G401 (cell line): Measurements from ENCODE around the gene UBE2O. TPM values are rescaled to one million over a fixed set of nuclear protein-coding genes. Genes with fewer than 3 reads are reported as not detected.
A peak's percentile ranks its signal among the peaks of the same experiment; 100 is the strongest.

Experiments used
- DNase-seq: peaks from one replicate; pipeline ENCODE4 v3.0.0-alpha.2; 2015; ENCODE audit warnings: low spot score
- in situ Hi-C: cut with HindIII; loops from 2 replicates; pipeline ENCODE4 v1.10.0; 2016; ENCODE audit warnings: low sequenced_read_pairs, mixed read lengths
- total RNA-seq: library from RNA; depleted of rRNA; stranded (reverse); fragments of >200 nt; shearing (Covaris generic); gene quantifications from 2 replicates; pipeline ENCODE4 v1.2.3, GENCODE V29; 2014

Gene UBE2O
- total RNA-seq, 1 experiment from 2014 or later, result 30.5 TPM

- in situ Hi-C loops, result no loop called here
- peak; percentile 38 for DNase-seq
Measured at GRCh38 chr17:76446449-76447231, 6.3 kb downstream of the UBE2O start.

DNA sequence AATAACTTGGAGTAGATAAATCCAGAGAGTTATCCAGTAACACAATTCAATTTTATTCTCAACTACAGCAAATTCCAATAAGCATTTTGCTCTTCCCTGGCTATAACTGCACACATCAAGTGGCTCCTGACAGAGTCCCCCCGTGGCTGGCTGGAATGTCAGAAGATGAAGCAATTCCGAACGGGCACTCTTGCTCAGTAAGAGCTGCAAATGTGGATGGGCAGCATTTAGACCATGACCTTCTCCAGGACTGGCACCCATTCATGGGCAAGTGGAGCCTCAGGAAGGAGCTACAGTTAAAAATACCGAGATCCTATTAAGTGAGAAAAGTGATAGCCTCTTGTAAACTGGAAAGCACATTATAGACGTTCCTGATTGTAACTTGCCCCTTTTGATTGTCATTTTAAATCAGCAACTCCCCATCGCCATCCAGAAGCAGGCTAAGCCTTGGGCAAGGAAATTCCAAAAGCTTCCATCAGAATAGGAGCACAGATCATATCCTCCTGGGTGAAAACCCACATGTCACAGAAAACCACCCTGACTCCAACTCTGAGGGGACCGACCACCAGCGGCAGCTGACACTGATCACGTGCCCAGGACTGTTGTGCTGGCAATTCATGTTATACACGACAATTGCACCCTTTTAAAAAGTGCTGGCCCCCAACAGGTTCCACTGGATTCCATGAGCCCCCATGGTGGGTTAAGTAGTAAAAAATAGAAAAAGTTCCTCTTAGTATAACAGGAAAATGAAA lies 7.1 kb downstream of the UBE2O start:
- in situ Hi-C loops, result no loop called here
- DNase-seq, result no peak

DNA sequence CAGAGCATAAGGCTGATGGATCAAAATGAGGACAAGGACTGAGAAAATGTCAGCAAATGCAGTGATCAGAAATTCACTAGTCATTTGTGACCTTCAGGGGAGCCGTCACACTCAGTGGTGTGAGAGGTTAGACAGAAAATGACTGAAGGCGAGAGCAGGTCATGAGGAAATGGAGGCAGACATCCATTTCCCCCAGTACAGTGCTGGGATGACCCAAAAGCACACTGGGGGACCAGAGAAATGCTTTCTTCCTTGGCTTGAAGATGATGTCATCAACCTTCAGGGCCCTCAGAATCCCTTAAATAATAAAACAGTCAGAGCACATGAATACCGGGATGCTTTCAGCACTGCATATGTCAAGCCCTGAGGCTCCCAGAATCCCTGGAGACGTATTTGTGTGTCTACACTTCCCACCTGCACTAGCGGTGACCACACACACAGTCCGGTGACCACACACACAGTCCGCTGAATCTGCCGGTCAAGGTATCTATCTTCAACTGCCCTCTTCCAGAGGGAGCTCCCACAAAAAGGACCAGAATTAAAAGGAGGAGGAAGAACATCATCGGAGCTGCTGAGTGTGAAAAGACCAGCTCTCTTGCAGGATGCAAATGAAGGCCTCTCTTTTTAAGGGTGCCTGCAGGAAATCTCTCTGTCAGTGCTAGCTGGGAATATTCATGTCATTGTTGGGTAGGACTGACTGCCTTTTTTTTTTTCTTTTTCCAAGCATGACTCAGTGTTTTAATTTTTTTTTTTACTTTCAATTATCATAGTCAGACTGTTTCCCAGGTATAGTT lies 8.2 kb downstream of the UBE2O start:
- in situ Hi-C loops, result no loop called here
- DNase-seq, result no peak

DNA sequence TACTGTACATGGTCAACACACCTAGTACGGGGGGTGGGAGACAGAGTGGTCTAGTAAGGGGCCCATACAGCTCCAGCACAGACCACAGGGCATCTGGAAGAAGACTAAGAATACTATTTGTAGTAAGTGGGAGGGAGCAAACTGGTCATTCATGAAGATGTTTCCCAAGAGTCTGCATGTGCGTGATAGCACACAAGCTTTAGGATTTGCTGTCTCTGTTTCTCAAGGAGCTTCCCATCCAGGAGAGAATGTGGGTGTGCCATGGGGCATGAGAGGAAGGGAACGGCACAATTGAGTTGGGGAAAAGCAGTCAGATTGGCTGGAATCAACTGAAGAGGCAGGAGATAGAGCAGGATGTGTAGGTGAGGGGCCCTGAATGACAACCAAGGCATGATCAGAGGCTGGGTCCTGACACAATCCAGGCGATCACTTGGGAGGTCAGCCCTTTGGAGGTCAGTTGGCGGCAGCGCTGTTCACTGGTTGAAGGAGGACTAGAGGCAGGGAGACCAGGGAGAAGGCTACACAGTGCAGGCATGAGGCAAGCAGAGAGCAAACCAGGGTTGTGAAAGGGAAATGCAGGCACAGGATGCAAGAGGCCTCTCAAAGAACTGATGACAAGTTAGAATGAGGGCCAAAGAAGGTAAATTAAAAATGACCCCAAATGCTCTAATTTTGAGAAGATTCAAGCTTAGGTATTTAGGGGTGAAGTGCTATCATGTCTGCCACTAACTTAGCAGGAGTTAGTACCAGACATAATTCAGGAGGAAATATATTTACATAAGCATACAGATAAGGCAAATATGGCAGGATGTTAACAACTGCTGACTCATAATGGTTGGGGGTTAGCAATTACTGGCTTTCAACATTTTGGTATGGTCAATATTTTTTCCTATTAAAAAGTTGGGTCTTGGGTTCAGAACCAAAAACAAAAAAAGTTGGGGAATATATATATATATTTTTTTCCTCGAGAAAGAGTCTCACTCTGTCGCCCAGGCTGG lies 10.3 kb downstream of the UBE2O start:
- in situ Hi-C loops, result no loop called here
- no peak for DNase-seq

- in situ Hi-C loops, result no loop called here
- DNase-seq, result no peak
Measured at GRCh38 chr17:76441686-76442340, 11.1 kb downstream of the UBE2O start.

DNA sequence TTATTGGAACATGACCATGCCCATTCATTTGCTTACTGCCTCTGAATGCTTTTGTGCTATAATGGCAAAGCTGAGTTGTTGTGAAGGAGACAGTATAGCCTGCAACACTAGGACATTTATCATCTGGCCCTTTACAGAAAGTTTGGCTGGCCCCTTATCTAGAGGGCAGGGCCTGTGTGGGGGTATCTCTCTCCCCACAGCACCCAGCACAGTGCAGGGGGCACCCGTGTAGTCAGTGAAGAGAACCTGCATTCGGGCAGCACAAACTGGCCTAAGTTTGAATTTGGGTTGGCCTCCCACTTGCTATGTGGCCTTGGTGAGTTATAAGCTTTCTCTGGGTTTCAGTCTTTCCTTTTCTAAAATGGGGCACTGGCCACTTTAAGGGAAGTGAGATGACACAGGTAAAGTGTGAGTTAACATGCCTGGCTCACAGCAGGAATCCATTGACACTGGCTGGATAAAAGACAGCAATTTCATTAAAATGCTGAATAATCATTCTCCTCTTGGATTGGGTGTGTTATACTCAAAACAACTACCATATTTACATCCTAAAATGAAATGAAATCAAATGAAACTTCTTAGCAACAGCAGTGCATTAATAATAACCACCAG lies 12.1 kb downstream of the UBE2O start:
- peak; percentile 13 for DNase-seq
- in situ Hi-C loops, result no loop called here

- peak; percentile 20 for DNase-seq
- in situ Hi-C loops, result no loop called here
Measured at GRCh38 chr17:76439314-76439928, 13.5 kb downstream of the UBE2O start.

DNA sequence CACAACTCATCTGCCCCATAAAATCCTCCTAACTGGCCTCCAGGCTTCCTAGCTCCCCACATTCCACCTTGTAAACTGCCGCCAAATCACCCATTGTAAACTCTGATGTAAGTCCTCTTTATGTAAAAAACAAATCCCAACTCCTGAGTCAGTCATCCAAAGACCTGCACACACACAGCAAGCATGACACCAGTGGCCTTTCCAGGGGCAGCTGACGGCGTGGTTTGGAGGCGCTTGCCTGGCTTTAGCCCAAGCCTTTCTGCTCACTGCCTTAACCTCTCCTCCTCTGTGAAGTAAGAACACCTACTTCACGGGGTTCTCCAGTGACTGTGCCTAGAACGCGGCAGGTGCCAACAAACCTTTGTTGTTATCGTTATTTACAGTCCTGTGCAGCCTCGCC lies 14.0 kb downstream of the UBE2O start:
- DNase-seq, result peak; percentile 24

GRCh38 chr17:76437467-76438402 lies 15.2 kb downstream of the UBE2O start:
- in situ Hi-C loops, result no loop called here
- peak; percentile 91 for DNase-seq

More for the DNA sequence above, 14.0 kb downstream of the UBE2O start:
- in situ Hi-C loops, result no loop called here

GRCh38 chr17:76435751-76436150 lies 17.2 kb downstream of the UBE2O start:
- in situ Hi-C loops, result no loop called here
- no peak for DNase-seq

DNA sequence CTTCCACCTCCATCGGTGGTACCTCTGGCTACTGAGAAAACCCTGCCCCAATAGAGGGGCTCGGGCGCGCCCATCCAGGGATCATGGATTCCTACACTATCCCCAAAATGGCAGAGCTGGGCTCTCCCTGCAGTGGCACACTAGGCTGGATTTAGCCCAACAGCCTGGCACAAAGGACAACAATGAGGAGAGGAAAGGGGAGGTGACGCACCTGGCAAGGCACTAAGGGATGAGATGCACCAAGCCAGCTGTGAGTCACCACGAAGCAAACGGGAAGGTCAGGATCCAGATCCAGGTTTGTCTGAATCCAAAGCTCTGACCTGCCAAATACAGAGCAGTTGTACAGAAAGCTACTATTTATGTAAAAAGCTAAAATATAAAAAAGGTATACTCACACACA lies 18.1 kb downstream of the UBE2O start:
- in situ Hi-C loops, result no loop called here
- DNase-seq, result no peak

DNA sequence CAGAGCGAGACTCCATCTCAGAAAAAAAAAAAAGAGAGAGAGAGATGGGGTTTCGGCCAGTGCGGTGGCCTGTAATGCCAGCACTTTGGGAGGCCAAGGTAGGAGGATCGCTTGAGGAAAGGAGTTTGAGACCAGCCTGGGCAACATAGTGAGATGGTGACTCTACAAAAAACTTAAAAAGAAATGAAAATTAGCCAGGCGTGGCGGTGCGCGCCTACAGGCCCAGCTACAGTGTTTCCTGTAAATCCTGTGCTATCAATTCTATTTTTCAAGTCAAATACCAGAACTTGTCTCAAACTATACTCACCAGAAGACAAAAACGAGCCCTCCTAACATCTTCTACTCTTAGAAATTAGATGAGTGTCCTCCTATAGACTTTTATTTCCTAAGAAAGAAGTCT lies 19.3 kb downstream of the UBE2O start:
- no peak for DNase-seq
- in situ Hi-C loops, result no loop called here

DNA sequence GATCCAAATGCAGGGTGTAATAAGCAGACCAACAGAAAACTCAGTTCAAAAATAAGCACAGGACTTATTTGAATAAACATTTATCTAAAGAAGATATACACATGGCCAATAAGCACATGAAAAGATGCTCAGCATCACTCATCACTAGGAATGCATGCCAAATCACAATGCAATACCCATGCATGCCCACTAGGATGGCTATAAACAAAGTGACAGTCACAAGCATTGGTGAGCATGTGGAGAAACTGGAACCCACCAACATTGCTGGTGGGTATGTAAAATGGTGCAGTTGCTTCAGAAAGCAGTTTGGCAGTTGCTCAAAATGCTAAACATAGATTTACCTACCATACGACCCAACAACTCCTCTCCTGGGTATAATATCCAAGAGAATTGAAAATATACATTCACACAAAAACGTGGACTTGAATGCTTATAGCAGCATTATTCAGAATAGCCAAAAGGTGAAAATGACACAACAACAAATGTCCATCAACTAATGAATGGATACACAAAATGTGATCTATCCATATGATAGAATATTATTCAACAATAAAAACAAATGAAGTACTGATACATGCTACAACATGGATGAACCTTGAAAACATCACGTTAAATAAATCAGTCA lies 20.1 kb downstream of the UBE2O start:
- in situ Hi-C loops, result no loop called here
- no peak for DNase-seq

GRCh38 chr17:76432004-76432403 lies 20.9 kb downstream of the UBE2O start:
- in situ Hi-C loops, result no loop called here
- DNase-seq, result peak; percentile 60

DNA sequence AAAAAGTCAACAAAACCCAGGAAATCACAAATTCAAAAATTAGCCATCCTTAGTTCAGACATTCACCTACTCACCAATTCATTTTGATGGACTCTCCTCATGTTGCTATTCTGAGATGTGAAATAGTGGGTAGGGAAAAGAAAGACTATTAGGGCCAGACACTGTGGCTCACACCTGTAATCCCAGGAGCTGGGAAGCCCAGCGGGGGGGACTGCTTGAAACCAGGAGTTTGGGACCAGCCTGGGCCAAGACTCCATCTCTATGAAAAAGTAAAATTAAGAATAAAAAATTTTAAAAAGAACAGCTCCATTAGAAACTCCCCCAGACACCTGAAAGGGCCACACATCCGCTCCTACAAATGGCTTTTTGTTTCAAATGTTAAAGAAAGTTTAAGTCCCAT lies 21.4 kb downstream of the UBE2O start:
- no peak for DNase-seq
- in situ Hi-C loops, result no loop called here

GRCh38 chr17:76428511-76428910 lies 24.4 kb downstream of the UBE2O start:
- DNase-seq, result no peak
- in situ Hi-C loops, result no loop called here
